Vagina (tissue), 2 donors: Measurements from ENCODE around the gene CNTNAP5.

Source experiments
- POLR2A ChIP-seq, 2 donors: fragments of 450-650 bp; IDR thresholded peaks; one replicate each; pipeline ENCODE4 v1.6.1; 2017; ENCODE audit warnings: antibody characterized with exemption in 2 of 2, mild to moderate bottlenecking in 2 of 2, moderate library complexity in 2 of 2
- TF ChIP-seq, protein P1 (sequence below), 3 experiments: fragments of 450-650 bp in 2 of 3; fragments of 200-600 bp in 1 of 3; sonication (generic) in 1 of 3; IDR thresholded peaks; one replicate each; pipeline ENCODE4 v1.5.1; 2017 to 2019; ENCODE audit warnings: antibody characterized with exemption in 3 of 3, mild to moderate bottlenecking in 2 of 3, moderate library complexity in 2 of 3

DNA sequence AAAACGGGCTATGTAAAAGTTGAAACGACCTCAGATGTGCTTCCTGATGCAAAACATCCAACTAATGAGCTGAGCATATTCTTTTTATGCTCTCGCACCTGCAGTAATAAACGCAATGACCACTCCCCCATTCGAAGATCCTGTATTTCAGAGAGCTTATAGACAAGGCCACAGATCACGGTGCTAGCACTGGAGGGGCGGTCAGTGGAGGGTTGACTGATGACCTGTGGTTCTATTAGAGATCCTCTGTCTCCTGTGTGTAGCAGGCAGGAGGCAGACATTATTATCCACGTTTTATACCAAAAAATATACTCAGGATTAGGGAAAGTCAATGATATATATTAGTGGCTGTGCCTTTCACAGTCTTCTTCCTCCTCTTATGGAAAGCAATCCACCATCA, 457.0 kb downstream of the CNTNAP5 start:
- TF ChIP-seq, protein P1, sequence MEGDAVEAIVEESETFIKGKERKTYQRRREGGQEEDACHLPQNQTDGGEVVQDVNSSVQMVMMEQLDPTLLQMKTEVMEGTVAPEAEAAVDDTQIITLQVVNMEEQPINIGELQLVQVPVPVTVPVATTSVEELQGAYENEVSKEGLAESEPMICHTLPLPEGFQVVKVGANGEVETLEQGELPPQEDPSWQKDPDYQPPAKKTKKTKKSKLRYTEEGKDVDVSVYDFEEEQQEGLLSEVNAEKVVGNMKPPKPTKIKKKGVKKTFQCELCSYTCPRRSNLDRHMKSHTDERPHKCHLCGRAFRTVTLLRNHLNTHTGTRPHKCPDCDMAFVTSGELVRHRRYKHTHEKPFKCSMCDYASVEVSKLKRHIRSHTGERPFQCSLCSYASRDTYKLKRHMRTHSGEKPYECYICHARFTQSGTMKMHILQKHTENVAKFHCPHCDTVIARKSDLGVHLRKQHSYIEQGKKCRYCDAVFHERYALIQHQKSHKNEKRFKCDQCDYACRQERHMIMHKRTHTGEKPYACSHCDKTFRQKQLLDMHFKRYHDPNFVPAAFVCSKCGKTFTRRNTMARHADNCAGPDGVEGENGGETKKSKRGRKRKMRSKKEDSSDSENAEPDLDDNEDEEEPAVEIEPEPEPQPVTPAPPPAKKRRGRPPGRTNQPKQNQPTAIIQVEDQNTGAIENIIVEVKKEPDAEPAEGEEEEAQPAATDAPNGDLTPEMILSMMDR (IDR thresholded peaks at IDR 0.05): no peak
- no peak for TF ChIP-seq POLR2A (IDR thresholded peaks at IDR 0.05)
